K562 (cell line): ENCODE data around the gene XRCC5.

ENCODE experiments used
- CEBPB ChIP-seq: fragments of 450-650 bp; IDR thresholded peaks from 2 replicates; pipeline ENCODE4 v1.6.1; 2016; ENCODE audit warnings: missing genetic modification characterization, missing compliant biosample characterization
- CHD2 ChIP-seq: IDR thresholded peaks from 2 replicates; pipeline ENCODE4 v1.6.1; 2011; ENCODE audit warnings: low read depth, low read length
- CHD4 ChIP-seq: fragments of 200-600 bp; sonication (generic); IDR thresholded peaks from 3 replicates; pipeline ENCODE4 v1.6.1; 2012; ENCODE audit warnings: low read depth, mild to moderate bottlenecking, mixed read lengths, low read length, inconsistent platforms; ENCODE audit not compliant: insufficient read depth, insufficient replicate concordance, poor library complexity, severe bottlenecking
- MAFK ChIP-seq: IDR thresholded peaks from 2 replicates; pipeline ENCODE4 v1.6.1; 2011; ENCODE audit warnings: low read length, improper control_type of control experiment
- MLX ChIP-seq, 2 experiments: fragments of 450-650 bp in 1 of 2; sonication (generic) in 1 of 2; formaldehyde crosslinking; conservative IDR thresholded peaks; 2 replicates each; pipeline versions ENCODE4 v1.4.0 to v1.8.1; 2020 to 2022; ENCODE audit warnings: mild to moderate bottlenecking in 1 of 2, missing genetic modification reagents in 1 of 2
- PKNOX1 ChIP-seq: fragments of 450-650 bp; IDR thresholded peaks from 2 replicates; pipeline ENCODE4 v1.6.1; 2016
- POLR2AphosphoS5 ChIP-seq: IDR thresholded peaks from 2 replicates; pipeline ENCODE4 v1.6.1; 2011; ENCODE audit warnings: mild to moderate bottlenecking, low read depth, low read length, moderate library complexity; ENCODE audit not compliant: control insufficient read depth, insufficient read depth
- RBBP5 ChIP-seq: fragments of 200-600 bp; sonication (generic); IDR thresholded peaks from 2 replicates; pipeline ENCODE4 v1.6.1; 2012; ENCODE audit warnings: borderline replicate concordance, mild to moderate bottlenecking, low read length, control low read depth, inconsistent platforms; ENCODE audit not compliant: insufficient read depth, poor library complexity, severe bottlenecking
- RCOR1 ChIP-seq, 2 experiments: IDR thresholded peaks; 2 replicates each; pipeline ENCODE4 v1.6.1; 2012; ENCODE audit warnings: low read depth in 2 of 2, low read length in 2 of 2, borderline replicate concordance in 1 of 2, improper control_type of control experiment in 1 of 2
- TARDBP ChIP-seq: fragments of 450-650 bp; IDR thresholded peaks from 2 replicates; pipeline ENCODE4 v1.6.1; 2016
- USF1 ChIP-seq: sonication (generic); formaldehyde crosslinking; IDR thresholded peaks from 2 replicates; pipeline ENCODE4 v1.9.0; 2022; ENCODE audit warnings: mild to moderate bottlenecking, missing genetic modification reagents
- ZBTB34 ChIP-seq: fragments of 250-450 bp; sonication (Bioruptor Pico); IDR thresholded peaks from 2 replicates; pipeline ENCODE4 v1.8.0; 2021; ENCODE audit warnings: mild to moderate bottlenecking, moderate library complexity

- TF ChIP-seq USF1 (CRISPR knock-in tag) (no peak), CEBPB (no peak), ZBTB34 (CRISPR knock-in tag) (no peak), CHD2 (no peak), PKNOX1 (no peak), TARDBP (no peak), RCOR1 (IDR thresholded peaks at IDR 0.05; ENCODE audit: borderline replicate concordance in 1 of 2, low read depth in 2 of 2, low read length in 2 of 2) (no peak), CHD4 (no peak), MLX (CRISPR knock-in tag; conservative IDR thresholded peaks at IDR 0.05) (no peak), POLR2AphosphoS5 (no peak), MAFK (no peak), RBBP5 (no peak)
Measured at GRCh38 chr2:216194013-216194412, 84.9 kb downstream of the XRCC5 start.
